MM.1S (cell line): ENCODE data around the gene GLB1L3.

Experiments used
- DNase-seq: peaks from one replicate; pipeline ENCODE4 v3.0.0-alpha.2; 2015
- H2AFZ ChIP-seq: fragments of 300-600 bp; sonication (generic); 2 replicates; pipeline ENCODE4 v1.6.0; 2016; ENCODE audit warnings: antibody characterized with exemption, low read length
- H3F3A ChIP-seq: fragments of 300-600 bp; sonication (generic); 2 replicates; pipeline ENCODE4 v1.6.1; 2016; ENCODE audit warnings: mild to moderate bottlenecking, antibody characterized with exemption, low read length, moderate library complexity, mixed read lengths; ENCODE audit not compliant: insufficient read depth
- H3K27ac ChIP-seq: fragments of 300-600 bp; sonication (generic); 2 replicates; pipeline ENCODE4 v1.5.1; 2016; ENCODE audit warnings: mild to moderate bottlenecking, low read length
- H3K27me3 ChIP-seq: fragments of 300-600 bp; sonication (generic); replicated peaks from 2 replicates; pipeline ENCODE4 v1.6.0; 2016; ENCODE audit warnings: low read length; ENCODE audit not compliant: insufficient read depth
- H3K36me3 ChIP-seq: fragments of 300-600 bp; sonication (generic); replicated peaks from 2 replicates; pipeline ENCODE4 v1.6.1; 2016; ENCODE audit warnings: mild to moderate bottlenecking, low read length, mixed read lengths; ENCODE audit not compliant: insufficient read depth
- H3K4me1 ChIP-seq: fragments of 300-600 bp; sonication (generic); 2 replicates; pipeline ENCODE4 v1.6.1; 2016; ENCODE audit warnings: low read length, mixed read lengths
- H3K4me2 ChIP-seq: fragments of 300-600 bp; sonication (generic); 2 replicates; pipeline ENCODE4 v1.6.0; 2016; ENCODE audit warnings: low read depth, low read length
- H3K4me3 ChIP-seq: fragments of 300-600 bp; sonication (generic); 2 replicates; pipeline ENCODE4 v1.5.1; 2016; ENCODE audit warnings: low read length, mixed read lengths
- H3K79me2 ChIP-seq: fragments of 300-600 bp; sonication (generic); 2 replicates; pipeline ENCODE4 v1.6.1; 2016; ENCODE audit warnings: mixed run types, low read length, mixed read lengths
- H3K9ac ChIP-seq: fragments of 300-600 bp; sonication (generic); 2 replicates; pipeline ENCODE4 v1.6.1; 2016; ENCODE audit warnings: low read length, mixed read lengths
- H3K9me2 ChIP-seq: fragments of 300-600 bp; sonication (generic); replicated peaks from 2 replicates; pipeline ENCODE4 v1.6.1; 2016; ENCODE audit warnings: mild to moderate bottlenecking, low read length, mixed read lengths; ENCODE audit not compliant: insufficient read depth
- H3K9me3 ChIP-seq: fragments of 300-600 bp; sonication (generic); replicated peaks from 2 replicates; pipeline ENCODE4 v1.6.1; 2016; ENCODE audit warnings: mild to moderate bottlenecking, low read length, mixed read lengths; ENCODE audit not compliant: insufficient read depth
- H4K20me1 ChIP-seq: fragments of 300-600 bp; sonication (generic); 2 replicates; pipeline ENCODE4 v1.6.1; 2016; ENCODE audit warnings: mild to moderate bottlenecking, low read length, moderate library complexity, mixed read lengths; ENCODE audit not compliant: insufficient read depth
- CTCF ChIP-seq: fragments of 300-600 bp; sonication (generic); IDR thresholded peaks from 2 replicates; pipeline ENCODE4 v1.5.1; 2016; ENCODE audit warnings: antibody characterized with exemption, low read length, mixed read lengths
- EZH2 ChIP-seq: fragments of 300-600 bp; sonication (generic); optimal IDR thresholded peaks from 2 replicates; pipeline ENCODE3; 2017; ENCODE audit warnings: low read depth, mild to moderate bottlenecking, antibody characterized with exemption, low read length, mixed read lengths
- EZH2phosphoT487 ChIP-seq: fragments of 300-600 bp; sonication (generic); IDR thresholded peaks from 2 replicates; pipeline ENCODE4 v1.6.1; 2018; ENCODE audit warnings: antibody characterized with exemption, low read length

GLB1L3 gene

GRCh38 chr11:134332782-134333181, 56.6 kb downstream of the GLB1L3 start:
- Histone ChIP-seq H3K9me3 (no peaks in the 10 kb centered on the region), H3K4me2 (no peak overlapping the region), H3K27me3 (no peaks in the 10 kb centered on the region), H3F3A (no peaks in the 10 kb centered on the region), H2AFZ (no peak overlapping the region), H3K9me2 (no peaks in the 10 kb centered on the region), H3K27ac (no peak overlapping the region), H3K4me1 (no peaks in the 10 kb centered on the region), H3K9ac (no peak overlapping the region), H3K79me2 (no peaks in the 10 kb centered on the region), H4K20me1 (no peaks in the 10 kb centered on the region), H3K4me3 (no peak overlapping the region), H3K36me3 (no peaks in the 10 kb centered on the region)
- DNase-seq: no peak
- no peak for TF ChIP-seq CTCF
- no peak for TF ChIP-seq EZH2

- Histone ChIP-seq H3K4me3 (no peak overlapping the region), H3F3A (no peaks in the 10 kb centered on the region), H3K9ac (no peak overlapping the region), H3K9me2 (no peaks in the 10 kb centered on the region), H2AFZ (no peak overlapping the region), H3K4me1 (no peaks in the 10 kb centered on the region), H3K36me3 (no peaks in the 10 kb centered on the region), H4K20me1 (no peaks in the 10 kb centered on the region), H3K79me2 (no peaks in the 10 kb centered on the region), H3K27me3 (no peaks in the 10 kb centered on the region), H3K27ac (no peak overlapping the region), H3K4me2 (no peak overlapping the region), H3K9me3 (no peaks in the 10 kb centered on the region)
- DNase-seq: no peak
- TF ChIP-seq CTCF (no peak), EZH2 (no peak), EZH2phosphoT487 (no peak)
These were observed 57.1 kb downstream of the GLB1L3 start for GRCh38 chr11:134333312-134333711.

GRCh38 chr11:134333946-134334345, 57.8 kb downstream of the GLB1L3 start:
- no peak overlapping the region for H2AFZ ChIP-seq
- DNase-seq: no peak
- H4K20me1 ChIP-seq: no peaks in the 10 kb centered on the region
- no peaks in the 10 kb centered on the region for H3K4me1 ChIP-seq
- no peaks in the 10 kb centered on the region for H3K9me3 ChIP-seq
- no peak overlapping the region for H3K9ac ChIP-seq
- H3F3A ChIP-seq: no peaks in the 10 kb centered on the region
- no peaks in the 10 kb centered on the region for H3K9me2 ChIP-seq
- no peak for TF ChIP-seq CTCF
- H3K79me2 ChIP-seq: no peaks in the 10 kb centered on the region
- no peak overlapping the region for H3K27ac ChIP-seq
- H3K36me3 ChIP-seq: no peaks in the 10 kb centered on the region
- H3K27me3 ChIP-seq: no peaks in the 10 kb centered on the region
- no peak overlapping the region for H3K4me3 ChIP-seq
- H3K4me2 ChIP-seq: no peak overlapping the region
